GM19351 (cell line): ENCODE results near the gene PARD3B.

ENCODE experiments used
- ATAC-seq: cut with Tn5 transposase; IDR thresholded peaks from one replicate; pipeline ENCODE4 v1.9.1; 2021; ENCODE audit warnings: mild to moderate bottlenecking, moderate library complexity; ENCODE audit not compliant: unreplicated experiment

PARD3B gene

GRCh38 chr2:205366336-205367060 lies 821.2 kb downstream of the PARD3B start:
- ATAC-seq = no peak

- ATAC-seq = no peak
Observed at GRCh38 chr2:205367331-205367935, 822.2 kb downstream of the PARD3B start.

- ATAC-seq = no peak
Observed at GRCh38 chr2:205369813-205370212, 824.5 kb downstream of the PARD3B start.

- no peak for ATAC-seq
Observed at GRCh38 chr2:205370726-205371125, 825.5 kb downstream of the PARD3B start.

- no peak for ATAC-seq
Observed at GRCh38 chr2:205372141-205372540, 826.9 kb downstream of the PARD3B start.

- no peak for ATAC-seq
Observed at GRCh38 chr2:205375461-205376448, 830.5 kb downstream of the PARD3B start.

- ATAC-seq = no peak
Observed at GRCh38 chr2:205377324-205377723, 832.0 kb downstream of the PARD3B start.

GRCh38 chr2:205383601-205384000 lies 838.3 kb downstream of the PARD3B start:
- no peak for ATAC-seq

- no peak for ATAC-seq
Observed at GRCh38 chr2:205386109-205386508, 840.8 kb downstream of the PARD3B start.

GRCh38 chr2:205387350-205388055 lies 842.2 kb downstream of the PARD3B start:
- ATAC-seq = no peak

- no peak for ATAC-seq
Observed at GRCh38 chr2:205390866-205391265, 845.6 kb downstream of the PARD3B start.

- ATAC-seq = no peak
Observed at GRCh38 chr2:205401511-205401910, 856.2 kb downstream of the PARD3B start.

GRCh38 chr2:205402011-205402410 lies 856.7 kb downstream of the PARD3B start:
- no peak for ATAC-seq

- ATAC-seq = no peak
Observed at GRCh38 chr2:205403244-205403825, 858.1 kb downstream of the PARD3B start.

- no peak for ATAC-seq
Observed at GRCh38 chr2:205405194-205405593, 859.9 kb downstream of the PARD3B start.

GRCh38 chr2:205405752-205406151 lies 860.5 kb downstream of the PARD3B start:
- no peak for ATAC-seq

- no peak for ATAC-seq
Observed at GRCh38 chr2:205407984-205408383, 862.7 kb downstream of the PARD3B start.

GRCh38 chr2:205408696-205409095 lies 863.4 kb downstream of the PARD3B start:
- ATAC-seq = no peak

- ATAC-seq = no peak
Observed at GRCh38 chr2:205409411-205409810, 864.1 kb downstream of the PARD3B start.

- no peak for ATAC-seq
Observed at GRCh38 chr2:205411558-205411957, 866.3 kb downstream of the PARD3B start.
